ENCODE measurements around the gene SLBP.

SLBP gene

DNA sequence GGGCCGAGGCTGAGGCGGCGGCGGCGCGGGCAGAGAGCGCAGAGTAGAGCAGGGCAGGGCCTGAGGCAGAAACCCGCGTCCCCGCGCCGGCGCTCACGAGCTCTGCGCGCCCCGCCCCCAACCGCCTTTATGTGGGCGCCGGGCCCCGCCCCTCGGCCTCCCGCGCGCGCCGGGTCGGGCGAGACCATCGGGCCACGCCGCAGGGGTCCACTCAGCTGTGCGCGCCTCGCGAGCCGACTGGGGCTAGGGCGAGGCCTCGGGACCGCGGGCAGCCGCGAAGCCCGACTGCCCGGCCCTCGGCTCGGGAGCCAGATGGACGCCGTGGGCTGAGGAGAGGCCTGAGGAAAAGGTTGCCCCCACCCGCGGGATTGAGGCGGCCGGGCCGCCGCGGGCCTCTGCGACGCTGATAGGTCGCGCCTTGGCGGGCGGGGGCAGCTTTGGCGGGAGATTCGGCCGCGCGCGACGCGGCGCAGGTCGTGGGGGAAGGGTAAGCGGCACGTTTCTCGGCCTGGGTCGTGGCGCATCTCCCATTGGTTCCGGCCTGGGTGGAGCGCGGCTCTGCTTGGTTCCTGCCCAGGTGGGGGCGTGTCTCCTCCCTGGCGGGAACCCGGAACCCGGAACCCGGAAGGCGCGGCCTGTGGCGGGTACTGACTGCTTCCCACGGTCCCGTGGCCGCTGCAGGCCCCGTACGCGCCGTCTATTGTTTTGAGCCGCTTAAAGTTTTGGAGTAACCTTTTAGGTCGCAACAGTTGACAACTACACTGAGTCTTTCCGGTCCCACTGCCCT is at the start of gene SLBP:
TSS of gene SLBP (minus strand) at position 104 of the 787 bp plus-strand sequence. CDS start 131 bp downstream, outside the sequence.
- DNase-seq (ENCODE audit: low read depth): peak; percentile 98

DNA sequence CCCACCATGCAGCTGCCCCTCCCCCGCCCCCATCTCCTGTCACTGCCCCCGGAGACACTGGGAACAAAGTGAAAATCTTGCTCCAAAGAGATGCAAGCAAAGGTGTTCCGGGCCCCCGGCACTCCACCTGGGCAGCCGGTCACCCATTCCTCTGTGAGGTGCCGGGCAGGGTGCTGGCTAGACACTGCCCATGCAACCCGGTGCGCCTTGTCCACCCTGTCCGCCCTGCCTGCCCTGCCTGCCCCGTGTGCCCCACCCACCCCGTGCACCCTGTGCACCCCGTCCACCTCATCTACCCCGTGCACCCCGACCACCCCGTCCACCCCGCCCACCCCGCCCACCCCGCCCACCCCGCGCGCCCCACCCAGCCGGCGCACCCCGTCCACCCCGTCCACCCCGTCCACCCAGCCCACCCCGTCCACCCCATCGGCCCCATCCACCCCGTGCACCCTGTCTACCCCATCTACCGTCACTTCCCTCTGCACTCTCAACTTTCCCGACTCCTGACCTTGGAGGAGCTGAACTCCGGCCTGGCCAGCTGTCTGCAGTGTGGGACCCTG is 49.1 kb upstream of the SLBP start:
- no peak for DNase-seq (ENCODE audit: low read depth)

GRCh38 chr4:1760521-1761071 is 48.5 kb upstream of the SLBP start:
- DNase-seq (ENCODE audit: low read depth): no peak

DNA sequence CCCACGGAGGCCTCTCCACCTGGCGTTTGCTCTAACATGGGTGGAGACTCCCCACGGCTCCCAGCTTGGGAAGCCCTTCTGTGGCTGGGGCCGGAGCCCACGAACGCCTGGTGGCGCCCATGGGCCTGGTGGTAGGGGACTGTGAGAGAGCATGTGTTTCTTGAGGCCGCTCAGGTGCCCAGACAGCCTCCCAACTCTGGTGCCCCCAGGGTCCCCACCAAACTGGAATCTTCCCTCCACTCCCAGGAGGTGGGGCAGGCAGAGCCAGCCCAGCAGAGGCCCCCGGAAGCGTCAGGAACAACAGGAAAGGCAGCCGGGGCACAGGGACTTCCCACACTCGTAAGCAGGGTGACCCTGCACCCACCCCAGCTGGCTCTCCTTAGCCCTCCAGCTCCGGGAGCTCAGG is 47.7 kb upstream of the SLBP start:
- no peak for DNase-seq (ENCODE audit: low read depth)

- DNase-seq (ENCODE audit: low read depth): no peak
Measured at GRCh38 chr4:1759170-1759817, 47.2 kb upstream of the SLBP start.

GRCh38 chr4:1758306-1759121 is 46.4 kb upstream of the SLBP start:
- DNase-seq (ENCODE audit: low read depth): no peak

DNA sequence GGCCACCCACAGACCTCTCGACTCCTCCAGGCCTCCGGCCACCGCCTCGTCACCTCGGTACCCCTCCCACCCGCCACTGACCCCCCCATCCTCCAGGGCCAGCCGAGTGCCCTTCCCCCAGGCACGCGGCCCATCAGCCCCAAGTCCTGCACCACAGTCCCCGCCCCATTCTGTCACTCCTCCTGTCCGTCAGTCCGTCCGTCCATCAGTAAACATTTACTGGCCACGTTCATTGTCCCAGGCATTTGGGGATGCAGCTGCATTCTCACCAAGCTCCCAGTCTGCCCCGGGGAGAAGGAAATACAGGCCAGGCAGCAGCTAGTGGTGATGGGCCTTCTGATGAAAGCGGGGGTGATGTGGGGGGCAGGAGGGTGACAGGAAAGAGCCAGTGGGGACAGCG is 45.7 kb upstream of the SLBP start:
- DNase-seq (ENCODE audit: low read depth): no peak

- DNase-seq (ENCODE audit: low read depth): no peak
Measured at GRCh38 chr4:1756893-1757779, 45.0 kb upstream of the SLBP start.

DNA sequence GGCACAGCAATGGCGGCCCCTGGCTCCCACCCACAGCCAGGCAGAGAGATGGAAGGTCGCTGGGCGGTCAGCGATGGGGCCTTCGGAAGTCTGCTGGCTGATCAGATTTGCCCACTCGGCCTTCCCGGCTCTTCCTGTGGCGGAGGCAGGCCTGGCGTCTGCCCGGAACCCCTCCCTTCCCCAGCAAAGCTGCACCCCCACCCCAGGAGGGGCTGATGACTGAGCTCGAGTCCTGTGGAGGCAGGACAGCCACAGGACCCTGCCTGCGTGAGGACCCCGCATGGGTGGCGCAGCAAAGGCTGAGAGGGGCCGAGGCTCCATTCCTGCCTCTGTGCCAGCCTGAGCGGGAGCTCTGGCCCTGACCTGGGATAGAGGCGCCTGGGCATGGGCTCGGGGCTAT is 44.0 kb upstream of the SLBP start:
- DNase-seq (ENCODE audit: low read depth): no peak

- no peak for DNase-seq (ENCODE audit: low read depth)
Measured at GRCh38 chr4:1755297-1755696, 43.2 kb upstream of the SLBP start.

- DNase-seq (ENCODE audit: low read depth): no peak
Measured at GRCh38 chr4:1754336-1754735, 42.2 kb upstream of the SLBP start.

- DNase-seq (ENCODE audit: low read depth): no peak
Measured at GRCh38 chr4:1753697-1754311, 41.7 kb upstream of the SLBP start.

DNA sequence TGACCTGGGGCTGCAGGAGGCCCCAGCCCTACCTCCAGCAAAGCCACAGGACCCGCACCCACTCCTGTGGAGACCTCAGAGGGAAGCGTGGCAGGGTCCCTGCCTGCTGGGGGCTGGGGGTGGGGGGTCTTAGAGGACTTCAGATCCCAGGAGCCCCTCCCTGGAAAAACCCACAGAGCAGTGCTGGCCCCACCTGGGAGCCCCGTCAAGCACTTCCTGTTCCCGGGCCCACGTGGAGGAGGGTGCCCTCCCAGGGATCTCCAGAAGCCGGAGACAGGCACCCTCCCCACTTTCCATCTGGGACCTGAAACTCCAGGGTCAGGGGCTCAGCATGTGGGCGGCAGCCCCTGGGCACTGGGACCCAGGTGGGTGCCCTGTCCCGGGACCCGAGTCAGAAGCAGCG is 41.2 kb upstream of the SLBP start:
- DNase-seq (ENCODE audit: low read depth): no peak

- no peak for DNase-seq (ENCODE audit: low read depth)
Measured at GRCh38 chr4:1752284-1753041, 40.3 kb upstream of the SLBP start.

GRCh38 chr4:1751919-1752283 is 39.8 kb upstream of the SLBP start:
- no peak for DNase-seq (ENCODE audit: low read depth)

DNA sequence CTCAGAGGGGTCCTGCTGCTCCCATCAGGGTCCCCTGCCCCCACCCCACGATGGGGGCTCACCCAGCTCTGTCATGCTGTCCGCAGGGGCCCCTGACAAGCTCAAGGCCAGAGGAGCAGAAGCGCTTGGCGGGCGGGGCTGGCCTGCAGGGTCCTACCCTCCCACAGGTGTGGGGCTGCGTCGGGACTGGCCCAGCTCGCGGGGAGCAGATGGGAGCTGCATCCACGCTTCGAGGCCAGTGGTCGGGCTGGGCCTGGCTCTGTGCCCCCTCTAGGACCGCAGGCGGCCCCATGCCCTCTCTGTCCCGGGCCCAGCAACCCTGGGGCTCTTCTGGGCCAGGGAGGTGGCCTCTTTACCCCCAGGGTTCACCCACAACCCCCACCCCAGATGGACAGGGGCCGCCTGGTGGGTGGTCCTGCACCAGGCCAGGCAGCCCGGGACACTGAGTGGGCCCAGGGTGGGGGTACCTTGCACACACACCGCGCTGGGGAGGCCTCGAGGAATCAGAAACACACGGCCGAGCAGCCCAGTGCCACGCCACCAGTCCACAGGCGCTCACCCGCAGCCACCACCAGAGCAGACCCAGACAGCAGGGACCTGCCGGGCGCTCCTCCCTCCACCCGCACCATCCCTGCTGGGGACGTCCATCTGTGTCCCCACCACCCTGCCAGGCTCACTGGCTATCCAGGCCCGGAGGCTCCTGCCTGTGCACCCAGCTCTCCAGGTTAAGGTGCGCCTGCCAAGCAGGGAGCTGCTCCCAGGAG is 39.2 kb upstream of the SLBP start:
- DNase-seq (ENCODE audit: low read depth): no peak

DNA sequence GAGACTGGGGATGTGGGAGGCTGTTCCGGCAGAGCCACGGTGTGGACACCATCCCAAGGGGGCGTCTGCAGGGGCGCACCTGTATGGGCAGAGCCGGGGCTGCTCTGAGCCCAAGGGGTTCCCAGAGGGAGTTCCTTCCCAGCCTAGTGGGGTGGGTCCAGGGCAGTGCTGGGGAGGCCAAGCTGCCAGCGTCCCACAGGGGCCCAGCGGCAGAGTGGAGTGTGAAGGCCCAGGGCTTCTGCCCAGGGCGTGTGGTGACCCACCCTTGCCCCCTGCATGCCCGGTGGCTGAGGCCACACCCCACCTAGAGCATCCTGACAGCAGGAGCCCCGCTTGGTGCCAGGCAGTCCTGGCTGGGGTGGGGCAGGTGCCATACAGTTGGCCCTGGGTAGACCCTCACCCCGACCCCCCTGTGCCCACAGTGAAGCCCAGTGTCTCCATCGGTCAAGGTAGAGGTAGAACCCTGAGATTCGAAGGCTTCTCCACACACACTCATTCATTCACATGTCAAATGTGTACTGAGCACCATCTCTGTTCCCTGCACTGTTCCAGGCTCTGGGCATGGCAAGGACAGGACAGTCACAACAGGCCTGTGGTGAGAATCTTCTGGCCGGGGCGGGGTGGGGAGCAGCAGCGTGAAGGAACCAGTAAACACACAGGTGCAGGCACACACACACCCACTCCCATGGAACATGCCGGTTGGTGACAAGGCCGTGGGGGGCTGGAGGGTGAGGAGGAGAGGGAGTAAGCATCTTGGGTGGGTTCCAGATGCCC is 38.4 kb upstream of the SLBP start:
- no peak for DNase-seq (ENCODE audit: low read depth)

- no peak for DNase-seq (ENCODE audit: low read depth)
Measured at GRCh38 chr4:1749826-1750225, 37.7 kb upstream of the SLBP start.

DNA sequence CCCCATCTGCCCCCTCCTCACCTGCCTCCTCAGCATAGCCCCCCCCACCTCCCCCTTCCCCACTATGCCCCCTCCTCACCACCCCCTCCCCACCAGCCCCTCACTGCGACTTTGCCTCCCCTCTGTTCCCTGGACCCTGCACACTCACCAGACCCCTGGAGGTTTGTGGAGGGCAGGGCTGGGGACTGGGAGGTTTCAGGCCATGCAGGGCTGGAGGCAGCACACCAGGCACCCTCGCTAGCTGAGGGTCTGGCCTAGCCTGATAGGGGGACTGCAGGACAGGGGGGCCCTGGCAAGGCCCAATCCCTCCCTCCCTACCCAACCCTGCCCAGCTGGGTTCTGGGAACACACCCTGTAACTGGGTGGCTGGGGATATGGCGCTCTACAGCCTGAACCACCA is 37.3 kb upstream of the SLBP start:
- no peak for DNase-seq (ENCODE audit: low read depth)

All from stimulated activated CD4-positive, alpha-beta T cell treated with anti-CD3 and anti-CD28 coated beads, Interleukin-2, amount 100 ng/mL, for 4 hours (primary cell).